Ureter (tissue), 1 donor: ENCODE results near the gene ZBED4. TPM values are rescaled to one million over a fixed set of nuclear protein-coding genes. Genes with fewer than 3 reads are reported as not detected.
A peak's percentile ranks its signal among the peaks of the same experiment; 100 is the strongest.
"Not testable (repeated sequence)": the region's sequence is repeated elsewhere in the genome, so short reads cannot be mapped to it uniquely, and the experiment has no call there.

Experiments used
- DNase-seq: peaks from one replicate; pipeline ENCODE4 v3.0.0-alpha.2; 2020; ENCODE audit warnings: low spot score
- total RNA-seq: library from RNA; stranded (reverse); gene quantifications from one replicate; pipeline ENCODE4 v1.2.4, GENCODE V29; 2023
- donor health status: DM: yes; HTN: yes; CAD: no.

Gene ZBED4
- total RNA-seq: 13.6 TPM

GRCh38 chr22:49852898-49853894 is at the start of gene ZBED4:
TSS of gene ZBED4 (plus strand) at chr22:49853844. CDS start at chr22:49883663, 29,819 bp downstream.
- peak; percentile 97 for DNase-seq

- DNase-seq: no peak
Observed at GRCh38 chr22:49807129-49807528, 46.5 kb upstream of the ZBED4 start.

DNA sequence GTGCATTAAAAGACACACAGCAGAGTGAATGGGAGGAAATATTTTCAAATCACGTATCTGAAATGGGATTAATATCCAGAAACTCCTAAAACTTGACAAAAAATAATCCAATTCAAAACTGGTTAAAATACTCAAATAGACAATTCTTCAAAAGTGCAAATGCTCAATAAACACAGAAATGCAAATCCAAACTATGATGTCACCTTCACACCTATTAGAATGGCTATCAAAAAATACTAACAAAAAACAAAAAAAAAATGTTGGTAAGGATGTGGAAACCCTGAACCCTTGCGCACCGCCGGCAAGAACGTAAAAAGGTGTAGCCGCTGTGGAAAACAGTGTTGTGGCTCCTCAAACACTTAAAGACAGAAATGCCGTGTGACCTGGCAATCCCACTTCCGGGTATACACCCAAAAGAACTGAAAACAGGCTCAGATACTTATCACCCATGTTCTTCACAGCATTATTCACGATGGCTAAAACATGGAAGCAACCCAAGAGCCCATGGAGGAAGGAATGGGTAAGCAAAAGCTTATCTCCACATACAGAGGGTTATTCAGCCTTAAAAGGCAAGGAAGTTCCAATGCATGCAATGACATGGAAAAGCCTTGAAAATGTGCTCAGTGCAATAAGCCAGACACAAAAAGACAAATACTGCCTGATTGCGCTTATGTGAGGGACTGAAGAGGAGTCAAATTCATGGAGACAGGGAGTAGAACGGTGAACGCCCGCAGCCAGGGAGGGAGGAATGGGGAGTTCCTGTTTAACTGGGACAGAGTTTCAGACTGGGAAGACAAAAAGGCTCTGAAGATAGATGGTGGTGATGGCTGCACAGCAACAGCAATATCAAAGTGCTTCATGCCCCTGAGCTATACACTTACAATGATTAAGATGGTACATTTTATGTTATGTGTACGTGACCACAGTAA is 45.6 kb upstream of the ZBED4 start:
- DNase-seq: no peak

- DNase-seq: no peak
Observed at GRCh38 chr22:49810363-49811019, 43.2 kb upstream of the ZBED4 start.

DNA sequence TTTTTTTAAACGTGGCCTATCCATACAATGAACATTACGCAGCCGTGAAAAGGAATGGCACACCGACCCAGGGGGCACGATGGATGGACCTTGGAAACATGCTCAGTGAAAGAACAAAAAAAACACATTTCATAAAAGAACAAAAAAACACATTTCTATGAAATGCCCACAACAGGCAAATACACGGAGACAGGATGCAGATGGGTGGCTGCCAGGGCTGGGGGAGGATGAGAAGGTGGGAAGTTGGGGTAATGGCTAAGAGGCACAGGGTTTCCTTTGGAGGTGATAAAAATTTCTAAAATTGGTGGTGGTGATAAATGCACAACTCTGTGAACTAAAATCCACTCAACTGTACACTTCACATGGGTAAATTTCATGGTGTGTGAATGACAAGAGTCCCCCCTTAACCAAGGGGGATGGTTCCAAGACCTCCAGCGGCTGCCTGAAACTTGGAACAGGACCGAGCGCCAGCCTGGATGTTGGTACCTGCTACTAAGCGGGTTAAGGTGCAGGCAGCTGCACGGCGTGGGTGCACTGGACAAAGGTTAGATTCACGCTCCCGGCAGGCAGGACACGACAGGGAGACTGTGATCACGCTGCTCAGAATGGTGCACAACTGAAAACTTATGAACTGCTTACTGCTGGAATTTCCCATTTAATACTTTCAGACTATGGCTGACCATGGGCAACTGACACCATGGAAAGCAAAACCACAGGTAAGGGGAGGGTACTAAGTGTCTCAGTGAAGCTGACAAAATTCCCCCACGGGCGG is 42.4 kb upstream of the ZBED4 start:
- no peak for DNase-seq

- DNase-seq: no peak
Observed at GRCh38 chr22:49812838-49813237, 40.8 kb upstream of the ZBED4 start.

- no peak for DNase-seq
Observed at GRCh38 chr22:49814164-49814686, 39.4 kb upstream of the ZBED4 start.

- DNase-seq: no peak
Observed at GRCh38 chr22:49814856-49815255, 38.8 kb upstream of the ZBED4 start.

- no peak for DNase-seq
Observed at GRCh38 chr22:49815641-49816091, 38.0 kb upstream of the ZBED4 start.

- no peak for DNase-seq
Observed at GRCh38 chr22:49817359-49817758, 36.3 kb upstream of the ZBED4 start.

DNA sequence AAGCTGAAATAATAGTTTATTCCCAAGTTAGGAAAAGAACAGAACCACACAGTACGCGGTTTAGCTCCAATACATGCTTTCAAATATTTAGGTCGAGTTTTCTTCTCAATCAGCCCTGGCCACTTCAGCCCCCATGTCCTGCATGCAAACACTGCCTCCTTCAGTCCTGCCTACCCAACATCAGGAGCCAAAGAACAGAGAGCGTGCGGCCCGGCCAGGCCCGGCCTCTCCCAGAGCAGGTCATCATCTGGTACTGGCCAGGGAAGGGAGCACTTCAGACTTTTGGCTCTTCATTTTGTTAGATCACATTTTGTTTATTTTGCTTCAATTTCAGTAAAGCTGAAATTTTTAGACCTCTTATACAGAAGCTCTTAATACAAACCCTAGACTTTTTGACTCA is 32.7 kb upstream of the ZBED4 start:
- DNase-seq: no peak

GRCh38 chr22:49821741-49822140 is 31.9 kb upstream of the ZBED4 start:
- not testable (repeated sequence) for DNase-seq

DNA sequence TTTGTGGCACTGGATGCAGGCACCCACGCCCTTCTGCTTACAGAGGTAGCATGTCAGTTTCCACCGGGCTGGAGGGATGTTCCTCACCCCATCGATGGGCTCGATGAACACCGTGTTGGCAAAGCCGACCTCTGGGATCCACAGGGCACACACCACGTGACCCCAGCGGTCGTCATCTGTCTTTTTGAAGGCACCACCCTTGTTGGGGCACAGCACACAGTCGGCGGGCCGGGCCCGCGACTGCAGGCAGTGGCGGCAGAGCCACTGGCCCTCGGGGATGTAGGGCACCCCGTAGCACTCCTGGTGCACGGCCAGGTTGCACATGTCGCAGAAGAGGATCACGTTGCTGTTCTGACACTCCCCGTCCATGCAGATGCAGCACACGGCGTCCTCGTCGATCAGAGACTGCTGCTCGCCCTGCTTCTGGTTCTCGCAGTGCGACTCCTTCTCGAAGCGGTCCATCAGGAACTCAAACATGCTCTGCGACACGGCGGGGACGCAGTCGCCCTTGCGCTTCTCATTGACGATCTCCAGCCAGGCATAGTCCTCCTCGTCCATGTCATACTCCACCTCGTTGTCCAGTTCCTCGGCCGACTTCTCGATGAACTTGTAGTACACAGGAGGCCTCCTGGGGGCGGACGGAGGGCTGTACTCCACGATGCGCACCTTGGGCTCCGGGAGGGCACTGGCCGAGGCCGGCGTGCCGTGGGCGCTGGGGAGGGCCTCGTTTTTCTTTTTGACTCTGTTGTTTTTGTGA is 30.2 kb upstream of the ZBED4 start:
- DNase-seq: no peak

DNA sequence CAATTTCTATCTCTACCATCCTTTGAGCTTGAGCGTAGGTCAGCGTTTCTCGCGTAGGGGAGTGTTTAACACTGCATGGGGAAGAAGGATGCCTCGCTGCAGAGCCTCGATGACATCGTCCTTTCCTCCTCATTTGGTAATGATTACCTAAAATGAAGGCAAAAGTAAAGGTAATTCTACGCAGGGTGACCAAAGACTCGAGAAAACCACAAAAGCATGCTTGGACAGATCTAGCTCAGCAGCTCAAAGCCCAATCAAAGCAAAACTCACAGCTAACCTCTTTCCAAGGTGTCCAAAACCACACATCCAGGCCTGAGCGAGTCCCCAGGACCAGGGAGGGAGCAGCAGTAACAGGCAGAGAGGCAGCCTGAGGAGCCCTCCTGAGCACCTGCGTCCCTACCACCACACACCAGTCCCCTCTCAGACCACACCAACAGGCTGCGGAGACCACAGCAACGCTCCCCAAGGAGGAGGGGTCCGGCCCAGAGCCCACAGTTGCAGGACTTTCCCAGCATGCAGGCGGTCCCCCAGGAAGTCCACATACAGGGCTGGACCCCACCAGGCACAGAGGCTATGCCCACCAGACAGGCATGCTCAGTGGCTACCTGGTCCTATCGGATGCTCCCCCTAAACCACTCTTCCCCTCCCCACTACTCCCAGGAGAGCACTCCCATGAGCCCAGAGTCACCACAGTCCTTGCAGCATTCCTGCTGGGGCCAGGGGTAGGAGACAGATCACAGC is 29.3 kb upstream of the ZBED4 start:
- no peak for DNase-seq

DNA sequence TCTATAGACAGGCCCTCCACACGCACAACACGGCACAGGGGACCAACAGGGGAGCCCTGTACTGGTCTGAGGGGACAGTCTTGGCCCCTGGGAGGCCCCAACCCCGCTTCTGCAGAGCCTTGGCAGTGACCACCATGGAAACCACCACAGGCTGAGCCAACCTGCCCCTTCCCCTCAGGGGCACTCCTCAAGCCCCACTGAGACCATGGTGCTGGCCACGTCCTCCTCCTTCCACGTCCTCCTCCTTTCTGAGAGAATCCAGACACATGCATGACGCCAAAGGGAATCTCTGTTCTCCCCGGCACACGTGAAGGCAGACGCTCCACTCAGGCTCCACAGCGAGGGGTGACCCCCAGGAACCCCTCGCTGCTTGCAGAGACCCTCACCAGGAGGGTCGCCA is 28.7 kb upstream of the ZBED4 start:
- no peak for DNase-seq

DNA sequence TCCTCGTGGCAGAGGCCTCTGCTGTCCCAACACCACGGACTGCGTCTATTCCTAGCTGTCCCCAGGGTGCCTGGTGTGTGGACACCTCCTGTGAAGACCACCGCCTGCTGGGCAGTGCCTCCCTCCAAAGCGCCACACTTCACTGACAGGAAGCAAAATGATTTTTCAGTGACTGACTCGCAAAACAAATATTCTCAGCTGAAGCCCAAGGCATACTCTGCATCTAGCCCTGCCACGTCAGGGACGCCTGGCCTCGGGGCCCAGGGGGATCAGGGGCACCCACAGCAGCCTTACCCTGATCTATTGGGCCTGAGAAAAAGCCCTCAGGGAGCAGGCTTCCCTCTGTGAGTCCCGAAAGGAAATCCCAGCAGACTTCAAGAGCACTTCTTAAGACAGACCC is 28.2 kb upstream of the ZBED4 start:
- no peak for DNase-seq

DNA sequence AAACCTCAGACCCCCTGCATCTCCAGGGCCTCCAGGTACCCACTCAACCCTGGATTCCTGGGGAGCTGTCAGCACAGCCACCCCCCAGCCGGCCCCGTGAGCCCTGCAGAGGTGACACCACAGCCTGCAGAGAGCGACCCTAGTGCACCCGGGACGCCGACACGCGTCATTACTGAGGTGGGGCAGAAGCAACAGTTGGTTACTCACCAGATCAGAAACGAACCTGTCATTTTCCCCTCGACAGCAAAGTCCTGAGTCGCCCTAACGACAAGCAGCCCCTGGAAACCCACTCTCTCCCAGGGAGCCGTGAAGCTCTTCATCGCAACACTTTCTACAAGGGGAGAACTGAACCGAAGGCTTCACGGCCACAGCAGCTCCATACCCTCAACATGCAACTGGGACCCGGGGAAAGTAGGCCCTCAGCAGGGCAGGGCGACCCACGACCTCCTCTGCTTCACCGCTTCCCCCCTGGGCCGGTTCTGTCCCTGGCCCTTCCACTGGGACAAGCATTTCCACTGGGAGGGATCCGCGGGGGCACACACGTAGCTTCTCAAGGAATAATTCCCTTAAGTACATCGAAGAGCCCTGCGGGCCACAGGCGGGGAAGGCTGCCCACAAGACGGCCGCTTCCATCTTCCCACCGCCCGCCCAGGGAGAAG is 27.6 kb upstream of the ZBED4 start:
- DNase-seq: no peak

- DNase-seq: no peak
Observed at GRCh38 chr22:49826603-49827270, 26.9 kb upstream of the ZBED4 start.
